Astrocyte of the cerebellum (primary cell): ENCODE results near the gene GPR161.

Experiments
- DNase-seq: peaks from one replicate; pipeline ENCODE4 v3.0.0-alpha.2; 2011; ENCODE audit warnings: low read depth
- H3K4me3 ChIP-seq: 2 replicates; pipeline ENCODE4 v1.5.1; 2011; ENCODE audit warnings: mild to moderate bottlenecking, low read depth, low read length, moderate library complexity
- in situ Hi-C: cut with HindIII; loops from 2 replicates; pipeline ENCODE4 v1.10.0; 2017; ENCODE audit warnings: low sequenced_read_pairs
- TF ChIP-seq, protein P1 (sequence below): IDR thresholded peaks from 2 replicates; pipeline ENCODE4 v1.5.1; 2012; ENCODE audit warnings: low read length, low read depth, moderate library complexity, mild to moderate bottlenecking; ENCODE audit errors: missing control alignments

Gene GPR161

DNA sequence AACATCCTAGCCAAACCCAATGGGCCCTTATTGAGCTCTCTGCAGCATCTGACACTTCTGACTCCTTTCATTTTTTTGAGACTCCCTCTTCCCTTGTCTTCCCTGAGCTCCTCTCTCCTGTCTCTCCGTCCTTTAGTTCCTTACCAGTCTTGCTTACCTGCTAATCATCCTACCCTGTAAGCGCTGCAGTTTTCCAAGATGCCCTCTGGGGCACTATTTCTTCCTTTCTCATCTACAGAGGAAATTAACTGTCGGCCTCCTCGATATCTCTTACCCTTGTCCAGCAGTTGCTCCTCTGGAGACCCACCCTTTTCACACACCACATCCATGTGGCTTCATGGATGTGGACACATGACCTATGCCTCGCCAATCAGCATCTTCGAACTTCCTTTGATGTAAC lies 6.8 kb downstream of the GPR161 start:
- in situ Hi-C loops = no loop called here
- TF ChIP-seq, protein P1, sequence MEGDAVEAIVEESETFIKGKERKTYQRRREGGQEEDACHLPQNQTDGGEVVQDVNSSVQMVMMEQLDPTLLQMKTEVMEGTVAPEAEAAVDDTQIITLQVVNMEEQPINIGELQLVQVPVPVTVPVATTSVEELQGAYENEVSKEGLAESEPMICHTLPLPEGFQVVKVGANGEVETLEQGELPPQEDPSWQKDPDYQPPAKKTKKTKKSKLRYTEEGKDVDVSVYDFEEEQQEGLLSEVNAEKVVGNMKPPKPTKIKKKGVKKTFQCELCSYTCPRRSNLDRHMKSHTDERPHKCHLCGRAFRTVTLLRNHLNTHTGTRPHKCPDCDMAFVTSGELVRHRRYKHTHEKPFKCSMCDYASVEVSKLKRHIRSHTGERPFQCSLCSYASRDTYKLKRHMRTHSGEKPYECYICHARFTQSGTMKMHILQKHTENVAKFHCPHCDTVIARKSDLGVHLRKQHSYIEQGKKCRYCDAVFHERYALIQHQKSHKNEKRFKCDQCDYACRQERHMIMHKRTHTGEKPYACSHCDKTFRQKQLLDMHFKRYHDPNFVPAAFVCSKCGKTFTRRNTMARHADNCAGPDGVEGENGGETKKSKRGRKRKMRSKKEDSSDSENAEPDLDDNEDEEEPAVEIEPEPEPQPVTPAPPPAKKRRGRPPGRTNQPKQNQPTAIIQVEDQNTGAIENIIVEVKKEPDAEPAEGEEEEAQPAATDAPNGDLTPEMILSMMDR = no peak
- no peak overlapping the region for H3K4me3 ChIP-seq
- DNase-seq = no peak

DNA sequence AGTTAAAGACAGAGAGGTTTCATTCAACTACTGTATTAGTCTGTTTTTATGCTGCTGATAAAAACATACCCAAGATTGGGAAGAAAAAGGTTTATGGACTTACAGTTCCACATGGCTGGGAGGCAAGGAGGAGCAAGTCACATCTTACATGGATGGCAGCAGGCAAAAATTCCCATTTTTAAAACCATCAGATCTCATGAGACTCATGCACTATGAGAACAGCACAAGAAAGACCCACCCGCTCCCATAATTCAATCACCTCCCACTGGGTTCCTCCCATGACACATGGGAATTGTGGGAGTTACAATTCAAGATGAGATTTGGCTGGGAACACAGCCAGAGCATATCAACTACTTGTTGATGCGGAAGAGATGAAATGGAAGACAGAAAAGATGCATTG lies 9.2 kb downstream of the GPR161 start:
- DNase-seq = no peak
- H3K4me3 ChIP-seq = no peak overlapping the region
- in situ Hi-C loops = no loop called here
- TF ChIP-seq, protein P1 = no peak

DNA sequence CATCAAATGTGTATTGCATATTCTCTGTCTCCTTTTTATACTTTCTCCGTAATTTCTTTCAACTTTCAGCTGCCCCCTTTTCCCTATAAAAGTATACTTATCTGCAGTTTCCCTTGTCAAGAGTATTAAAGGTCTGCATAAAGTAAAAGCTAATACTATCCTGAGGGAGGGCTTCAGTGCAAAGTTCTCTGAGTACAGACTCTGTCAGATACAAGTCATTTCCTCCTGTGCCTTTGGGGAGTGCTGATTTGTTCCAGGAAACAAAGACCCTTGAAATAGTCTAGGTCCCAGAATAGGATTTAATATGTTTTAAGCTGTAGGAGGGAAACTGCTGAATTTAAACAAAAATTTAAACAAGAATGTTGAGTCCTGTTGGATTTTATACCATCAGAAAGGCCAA lies 11.7 kb downstream of the GPR161 start:
- TF ChIP-seq, protein P1 = no peak
- no peak for DNase-seq
- H3K4me3 ChIP-seq = no peak overlapping the region
- in situ Hi-C loops = no loop called here

DNA sequence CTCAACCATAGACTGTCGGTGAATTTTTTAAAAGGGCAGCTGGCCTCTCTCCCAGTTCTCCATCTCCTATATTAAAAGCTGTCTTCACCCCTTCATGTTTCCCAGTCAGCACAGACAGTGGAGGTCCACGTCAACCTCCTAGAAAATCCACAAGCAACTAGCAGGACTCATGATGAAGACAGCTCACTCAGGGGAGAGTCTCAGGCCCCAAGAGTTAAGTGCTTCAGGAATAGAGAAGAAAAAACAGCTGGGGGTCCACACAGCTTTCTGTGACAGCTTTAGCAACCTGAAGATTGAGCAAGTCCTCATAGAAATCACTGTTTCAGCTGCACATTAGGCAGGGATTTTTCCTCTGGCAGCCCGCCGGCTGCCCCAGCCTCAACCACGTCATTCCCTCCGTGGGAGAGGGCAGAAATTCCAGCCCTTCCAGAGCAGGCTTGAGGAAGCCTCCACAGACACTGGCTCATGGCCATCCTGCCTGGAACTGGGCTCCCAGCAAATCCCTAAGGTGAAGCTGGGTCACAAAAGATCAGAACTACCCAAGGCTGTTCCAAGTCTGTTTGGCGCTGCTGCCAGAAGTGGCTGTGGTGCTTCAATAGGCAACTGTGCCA lies 15.2 kb downstream of the GPR161 start:
- in situ Hi-C loops = no loop called here
- no peak overlapping the region for H3K4me3 ChIP-seq
- DNase-seq = peak; percentile 93
- TF ChIP-seq, protein P1 = no peak

DNA sequence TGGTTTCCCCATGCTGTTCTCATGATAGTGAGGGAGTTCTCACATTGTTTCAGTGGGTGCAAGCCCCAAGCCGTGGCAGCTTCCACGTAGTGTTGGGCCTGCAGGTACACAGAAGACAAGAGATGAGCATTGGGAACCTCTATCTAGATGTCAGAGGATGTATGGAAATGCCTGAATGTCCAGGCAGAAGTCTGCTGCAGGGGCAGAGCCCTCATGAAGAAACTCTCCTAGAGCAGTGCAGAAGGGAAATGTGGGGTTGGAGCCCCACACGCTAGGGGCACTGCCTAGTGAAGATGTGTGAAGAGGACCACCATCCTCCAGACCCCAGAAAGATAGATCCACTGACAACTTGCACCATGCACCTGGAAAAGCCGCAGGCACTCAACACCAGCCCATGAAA lies 17.0 kb downstream of the GPR161 start:
- TF ChIP-seq, protein P1 = no peak
- in situ Hi-C loops = no loop called here
- no peak for DNase-seq
- no peak overlapping the region for H3K4me3 ChIP-seq

DNA sequence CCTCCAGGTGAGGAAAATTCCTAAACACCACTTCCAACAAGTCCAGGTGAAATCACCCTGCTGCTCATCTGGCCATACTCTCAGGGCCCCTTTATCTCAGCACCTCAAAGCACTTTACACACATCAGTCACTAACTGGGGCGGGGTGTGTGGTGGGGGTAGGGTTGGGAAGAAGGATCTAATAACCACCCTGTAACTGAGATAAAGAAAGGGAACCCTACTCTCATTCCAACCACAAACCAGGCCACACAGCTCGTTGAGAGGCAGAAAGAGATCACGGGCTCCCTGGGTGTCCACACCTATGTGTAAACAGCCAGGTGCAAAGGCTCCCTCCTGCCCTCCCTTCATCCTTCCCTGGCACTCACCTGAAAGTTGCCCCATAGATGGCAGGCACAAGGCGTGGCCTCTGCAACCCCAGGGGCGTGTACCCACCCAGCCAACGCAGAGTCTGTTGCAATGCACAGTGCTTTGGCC lies 20.4 kb downstream of the GPR161 start:
- in situ Hi-C loops = no loop called here
- TF ChIP-seq, protein P1 = no peak
- H3K4me3 ChIP-seq = no peak overlapping the region
- no peak for DNase-seq
